Mucosa of stomach (tissue), 1 donor: ENCODE measurements around the gene PHF14.

Experiments used
- H3K27me3 ChIP-seq: one replicate; pipeline ENCODE4 v1.7.0; 2013; ENCODE audit warnings: mild to moderate bottlenecking, low read length; ENCODE audit not compliant: control insufficient read depth, insufficient read depth
- H3K36me3 ChIP-seq: one replicate; pipeline ENCODE4 v1.7.0; 2013; ENCODE audit warnings: low read length; ENCODE audit not compliant: control insufficient read depth, insufficient read depth
- H3K4me1 ChIP-seq: one replicate; pipeline ENCODE4 v1.7.0; 2013; ENCODE audit warnings: mild to moderate bottlenecking, low read length; ENCODE audit not compliant: control insufficient read depth, insufficient read depth
- H3K4me3 ChIP-seq: one replicate; pipeline ENCODE4 v1.7.0; 2013; ENCODE audit warnings: low read length
- H3K9ac ChIP-seq: one replicate; pipeline ENCODE4 v1.7.0; 2013; ENCODE audit warnings: mild to moderate bottlenecking, low read length, moderate library complexity
- H3K9me3 ChIP-seq: one replicate; pipeline ENCODE4 v1.7.0; 2013; ENCODE audit warnings: mild to moderate bottlenecking, low read length, moderate library complexity; ENCODE audit not compliant: control insufficient read depth
- donor health status: Pancreatic carcinoma.

PHF14 gene

DNA sequence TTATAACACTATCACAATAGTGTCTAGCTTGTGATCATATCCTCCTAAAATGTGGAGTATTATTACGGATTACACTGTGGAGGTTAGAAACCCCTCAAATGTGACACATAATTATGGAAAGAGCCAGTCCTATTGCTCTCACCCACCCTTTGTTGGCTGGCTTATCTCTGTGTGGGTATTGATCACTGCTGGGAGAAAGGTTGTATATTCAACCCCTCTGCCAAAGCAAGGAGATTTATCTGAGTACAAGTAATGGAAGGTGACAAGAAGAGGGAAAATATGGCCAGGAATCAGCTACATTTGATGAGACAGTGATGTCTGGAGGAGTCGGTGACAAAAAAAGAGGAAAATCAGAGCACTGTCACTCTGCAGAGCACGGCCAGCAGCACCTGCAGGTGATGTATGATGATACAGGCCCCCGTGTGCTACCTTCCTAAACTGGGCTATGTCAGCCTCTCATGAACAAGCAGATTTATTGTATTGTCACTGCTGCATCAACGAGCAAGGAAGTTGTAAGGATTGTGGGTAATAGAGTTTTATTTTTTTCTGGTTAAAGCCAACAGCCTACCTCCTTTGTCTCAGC lies 235.3 kb downstream of the PHF14 start:
- no peaks in the 10 kb centered on the region for H3K9me3 ChIP-seq
- no peak overlapping the region for H3K9ac ChIP-seq
- no peaks in the 10 kb centered on the region for H3K36me3 ChIP-seq
- no peak overlapping the region for H3K4me3 ChIP-seq
- H3K27me3 ChIP-seq: no peaks in the 10 kb centered on the region
- peaks cover 4% of the 10 kb centered on the region for H3K4me1 ChIP-seq

DNA sequence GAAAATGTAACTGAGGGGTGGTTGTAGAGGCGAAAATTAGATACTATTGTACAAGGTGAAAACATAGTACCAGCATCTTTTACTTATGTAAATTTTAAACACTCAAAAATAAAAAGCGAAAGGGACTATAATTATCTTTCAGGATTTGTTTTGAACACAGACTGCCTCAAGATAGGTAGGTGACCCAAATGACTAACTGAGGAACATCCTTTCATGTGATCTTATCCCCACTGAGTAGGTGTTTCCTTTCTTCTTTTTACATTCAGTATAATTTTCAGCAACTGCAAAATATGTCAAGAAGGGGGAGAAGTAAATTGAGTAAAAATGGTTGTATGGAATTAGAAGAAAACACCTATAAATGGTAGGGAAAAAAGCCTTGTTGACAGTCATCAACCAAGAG lies 236.7 kb downstream of the PHF14 start:
- Histone ChIP-seq H3K9me3 (no peaks in the 10 kb centered on the region), H3K9ac (no peak overlapping the region), H3K27me3 (no peaks in the 10 kb centered on the region), H3K36me3 (no peaks in the 10 kb centered on the region), H3K4me3 (no peak overlapping the region), H3K4me1 (peaks cover 4% of the 10 kb centered on the region)

DNA sequence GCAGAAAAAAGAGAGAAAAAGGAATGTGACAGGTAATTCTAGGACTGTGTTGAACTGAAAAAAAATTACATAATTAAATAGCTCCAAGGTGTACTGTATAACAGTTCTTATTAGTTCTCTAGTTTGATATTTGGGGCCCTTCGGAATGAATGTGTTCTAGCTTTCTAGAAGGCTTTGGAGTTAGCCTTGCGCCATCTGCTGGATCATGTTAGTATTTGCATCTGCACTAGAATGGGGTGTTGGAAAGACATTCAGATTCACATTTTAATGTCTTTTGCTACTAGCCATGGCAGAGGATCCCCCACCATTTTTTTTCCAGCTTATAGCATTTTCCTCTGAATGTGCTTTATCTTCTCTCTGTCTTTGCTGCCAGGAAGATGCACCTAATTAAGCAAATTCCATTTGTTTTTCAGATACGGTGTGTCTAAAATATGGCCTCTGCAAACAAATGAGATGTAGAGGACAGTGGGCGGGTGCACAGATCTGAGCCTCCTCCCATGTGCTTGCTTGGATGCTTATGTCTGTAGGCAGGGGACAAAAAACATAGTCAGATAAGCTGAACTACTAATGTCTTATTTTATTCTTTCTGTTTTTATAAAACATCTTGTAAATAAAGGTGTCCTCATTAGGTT lies 238.5 kb downstream of the PHF14 start:
- Histone ChIP-seq H3K4me3 (no peak overlapping the region), H3K27me3 (no peaks in the 10 kb centered on the region), H3K9ac (no peak overlapping the region), H3K36me3 (no peaks in the 10 kb centered on the region), H3K9me3 (no peaks in the 10 kb centered on the region), H3K4me1 (peaks cover 4% of the 10 kb centered on the region)

DNA sequence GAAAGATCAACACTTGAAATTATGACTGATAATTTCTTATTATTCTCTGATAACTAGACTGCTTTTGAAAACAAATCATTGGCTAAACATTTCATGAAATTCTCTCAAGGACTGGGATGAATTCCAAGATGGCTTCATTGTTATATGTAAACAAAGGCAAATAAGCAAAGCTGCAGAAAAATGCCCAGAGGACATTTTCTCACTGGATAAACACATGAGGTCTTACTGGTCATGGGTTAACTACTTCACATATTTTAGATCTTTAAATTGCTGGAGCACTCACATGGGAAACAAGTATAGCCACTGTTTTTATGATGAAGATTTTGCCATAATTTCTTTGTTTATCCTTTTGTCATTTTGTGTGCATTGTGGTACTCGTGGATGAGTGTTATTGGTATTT lies 239.1 kb downstream of the PHF14 start:
- Histone ChIP-seq H3K9ac (no peak overlapping the region), H3K9me3 (no peaks in the 10 kb centered on the region), H3K4me1 (peaks cover 4% of the 10 kb centered on the region), H3K27me3 (no peaks in the 10 kb centered on the region), H3K36me3 (no peaks in the 10 kb centered on the region), H3K4me3 (no peak overlapping the region)

DNA sequence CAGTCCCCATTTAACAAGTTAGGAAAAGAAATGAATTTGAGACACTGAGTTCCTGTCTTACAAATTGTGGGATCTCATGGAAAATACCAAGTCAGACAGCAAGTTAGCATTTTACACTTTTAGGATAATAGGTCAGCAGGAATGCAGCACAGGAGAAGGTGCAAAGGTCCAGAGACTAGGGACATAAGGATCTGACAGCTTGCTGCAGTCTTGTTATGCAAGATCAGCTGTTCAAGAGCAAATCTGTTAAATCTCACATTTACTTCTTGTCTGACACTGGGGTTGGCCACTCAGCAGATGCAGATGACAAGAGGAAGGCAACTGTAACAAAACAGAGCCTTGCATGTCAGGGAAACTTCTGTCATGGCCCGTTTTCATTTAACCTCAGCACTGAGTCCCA lies 239.6 kb downstream of the PHF14 start:
- H3K9ac ChIP-seq: no peak overlapping the region
- H3K4me1 ChIP-seq: peaks cover 4% of the 10 kb centered on the region
- H3K27me3 ChIP-seq: no peaks in the 10 kb centered on the region
- H3K4me3 ChIP-seq: no peak overlapping the region
- H3K36me3 ChIP-seq: no peaks in the 10 kb centered on the region
- no peaks in the 10 kb centered on the region for H3K9me3 ChIP-seq

DNA sequence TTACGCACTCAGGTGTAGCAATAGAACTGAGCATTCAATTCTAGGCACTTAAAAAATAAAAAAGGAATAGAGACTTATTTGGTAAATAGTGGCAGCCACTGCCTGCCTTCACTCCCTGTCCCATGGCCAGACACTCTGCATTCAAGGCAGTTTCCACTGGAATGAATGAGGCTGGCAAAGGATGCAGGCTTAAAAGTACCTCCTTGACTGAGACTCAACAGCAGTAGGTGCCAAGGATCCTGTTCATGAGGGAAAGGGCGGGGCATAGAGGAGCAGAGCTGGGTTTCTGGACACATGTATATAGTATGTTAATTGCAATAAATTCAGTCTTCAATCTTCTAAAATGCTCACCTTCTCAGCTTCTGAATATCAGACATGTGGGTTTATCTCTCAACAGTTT lies 242.6 kb downstream of the PHF14 start:
- no peaks in the 10 kb centered on the region for H3K9me3 ChIP-seq
- no peak overlapping the region for H3K9ac ChIP-seq
- H3K4me1 ChIP-seq: peaks cover 4% of the 10 kb centered on the region
- H3K27me3 ChIP-seq: no peaks in the 10 kb centered on the region
- no peak overlapping the region for H3K4me3 ChIP-seq
- no peaks in the 10 kb centered on the region for H3K36me3 ChIP-seq

DNA sequence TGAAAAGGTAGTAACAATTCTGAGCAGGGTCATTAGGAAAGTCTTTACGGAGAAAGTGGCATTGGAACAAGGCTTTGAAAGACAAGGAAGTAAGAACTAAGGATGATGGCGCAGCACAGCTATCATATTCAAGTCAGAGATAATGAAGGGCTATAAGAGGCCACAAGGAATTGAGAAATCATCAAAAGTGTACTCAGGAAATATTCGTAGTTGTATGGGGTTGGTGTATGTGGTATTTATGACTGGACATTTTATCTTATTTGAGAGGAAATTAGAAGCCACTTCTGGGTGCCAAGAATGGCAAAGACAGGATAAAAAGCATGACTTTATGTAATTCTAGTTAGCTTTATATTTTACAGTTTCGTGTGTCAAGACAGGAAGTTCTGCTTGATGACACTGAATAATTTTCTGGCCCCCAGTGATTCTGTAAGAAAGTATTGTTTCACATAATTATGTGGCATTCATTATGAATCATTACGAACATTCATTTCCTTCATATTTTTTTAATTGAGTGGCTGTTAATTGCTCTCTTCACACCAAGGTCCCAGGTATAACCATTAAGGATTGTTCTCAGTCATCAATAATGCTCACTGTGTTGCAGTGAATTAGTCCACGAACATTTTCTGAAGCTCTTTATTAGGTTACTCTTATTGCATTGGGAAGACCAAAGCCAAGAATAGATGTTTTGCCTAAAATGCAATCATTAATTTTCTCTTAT lies 244.3 kb downstream of the PHF14 start:
- Histone ChIP-seq H3K27me3 (no peaks in the 10 kb centered on the region), H3K4me1 (no peaks in the 10 kb centered on the region), H3K9ac (no peak overlapping the region), H3K9me3 (no peaks in the 10 kb centered on the region), H3K36me3 (no peaks in the 10 kb centered on the region), H3K4me3 (no peak overlapping the region)
